HepG2 (cell line): ENCODE results near the gene CAPN10. TPM values are rescaled to one million over a fixed set of nuclear protein-coding genes. Genes with fewer than 3 reads are reported as not detected.

ENCODE experiments used
- ATF7-NPFF ChIP-seq: sonication (generic); formaldehyde crosslinking; IDR thresholded peaks from 2 replicates; pipeline ENCODE4 v1.8.1; 2023; ENCODE audit warnings: mild to moderate bottlenecking, low read depth, missing genetic modification reagents, moderate library complexity
- DBP ChIP-seq: sonication (generic); formaldehyde crosslinking; IDR thresholded peaks from 2 replicates; pipeline ENCODE4 v1.4.0; 2020; ENCODE audit warnings: missing genetic modification reagents; ENCODE audit errors: not compliant biosample characterization
- HMG20B ChIP-seq: conservative IDR thresholded peaks from 2 replicates; pipeline ENCODE4 v1.6.1; 2016; ENCODE audit warnings: missing genetic modification reagents, missing compliant biosample characterization
- JUNB ChIP-seq: sonication (generic); formaldehyde crosslinking; IDR thresholded peaks from 2 replicates; pipeline ENCODE4 v1.8.0; 2022; ENCODE audit warnings: missing genetic modification reagents, mild to moderate bottlenecking, borderline replicate concordance
- KDM4B ChIP-seq: sonication (generic); formaldehyde crosslinking; IDR thresholded peaks from 2 replicates; pipeline ENCODE4 v1.4.0; 2020; ENCODE audit warnings: missing genetic modification reagents
- NRL ChIP-seq: sonication (generic); formaldehyde crosslinking; IDR thresholded peaks from 2 replicates; pipeline ENCODE4 v1.5.0; 2020; ENCODE audit warnings: missing genetic modification reagents, mild to moderate bottlenecking, moderate library complexity, borderline replicate concordance
- RAD21 ChIP-seq: fragments of 450-650 bp; formaldehyde crosslinking; IDR thresholded peaks from 2 replicates; pipeline ENCODE4 v1.5.0; 2020; ENCODE audit warnings: mild to moderate bottlenecking
- RAD51 ChIP-seq: fragments of 450-650 bp; IDR thresholded peaks from 2 replicates; pipeline ENCODE4 v1.6.1; 2016; ENCODE audit warnings: borderline replicate concordance
- ZEB1 ChIP-seq: IDR thresholded peaks from 2 replicates; pipeline ENCODE4 v1.6.1; 2012; ENCODE audit warnings: mild to moderate bottlenecking, low read depth, inconsistent platforms; ENCODE audit not compliant: insufficient replicate concordance
- ZNF260 ChIP-seq: sonication (generic); formaldehyde crosslinking; IDR thresholded peaks from 2 replicates; pipeline ENCODE4 v1.4.0; 2020; ENCODE audit warnings: missing genetic modification reagents, low read depth, mild to moderate bottlenecking, borderline replicate concordance
- ZNF281 ChIP-seq: sonication (generic); formaldehyde crosslinking; IDR thresholded peaks from 2 replicates; pipeline ENCODE4 v1.4.0; 2020; ENCODE audit warnings: missing genetic modification reagents, borderline replicate concordance
- ZNF343 ChIP-seq: sonication (generic); formaldehyde crosslinking; IDR thresholded peaks from 2 replicates; pipeline ENCODE4 v1.4.0; 2020; ENCODE audit warnings: mild to moderate bottlenecking, missing genetic modification reagents
- ZNF530 ChIP-seq: sonication (generic); formaldehyde crosslinking; IDR thresholded peaks from 2 replicates; pipeline ENCODE4 v1.5.0; 2020; ENCODE audit warnings: low read depth, mild to moderate bottlenecking, missing genetic modification reagents
- ZNF558 ChIP-seq: sonication (generic); formaldehyde crosslinking; IDR thresholded peaks from 2 replicates; pipeline ENCODE4 v1.9.0; 2022; ENCODE audit warnings: mild to moderate bottlenecking, missing genetic modification reagents, borderline replicate concordance
- ZNF761 ChIP-seq: sonication (generic); formaldehyde crosslinking; conservative IDR thresholded peaks from 2 replicates; pipeline ENCODE4 v1.4.0; 2020; ENCODE audit warnings: mild to moderate bottlenecking, missing genetic modification reagents
- polyA plus RNA-seq, 8 experiments: library from polyadenylated mRNA; depleted of rRNA in 3 of 8; stranded (reverse) in 7 of 8; unstranded in 1 of 8; fragments of >200 nt; fragmentation: Illumina TruSeq in 4 of 8; extraction: Trizol in 4 of 8; gene quantifications; 2 replicates each; pipeline versions ENCODE4 v1.2.1 to v1.2.3, GENCODE V29; 2011 to 2016; ENCODE audit warnings: low read depth in 4 of 8, missing spikeins in 1 of 8, mixed read lengths in 1 of 8; ENCODE audit not compliant: insufficient read depth in 1 of 8
- total RNA-seq, 5 experiments: library from RNA; depleted of rRNA; stranded (reverse); fragments of >200 nt; fragmentation: Illumina TruSeq; extraction: Trizol; gene quantifications; 2 replicates each; pipeline ENCODE4 v1.2.3, GENCODE V29; 2016; ENCODE audit warnings: low read depth in 1 of 5
- TF ChIP-seq, protein P1 (sequence below): IDR thresholded peaks from 2 replicates; pipeline ENCODE4 v1.6.1; 2016; ENCODE audit warnings: low read depth, missing genetic modification reagents, missing compliant biosample characterization
- TF ChIP-seq, protein P2 (sequence below): sonication (generic); formaldehyde crosslinking; IDR thresholded peaks from 2 replicates; pipeline ENCODE4 v1.4.0; 2020; ENCODE audit warnings: missing genetic modification reagents, borderline replicate concordance

Gene CAPN10
- total and polyA plus RNA-seq, 2 of the 13 experiments (the other 11 are each of a cell fraction or from before 2014, with no cell fraction given): 27.6 to 32.4 TPM

- peak; percentile 83; the same call in 1 of the 2 replicates for TF ChIP-seq ZNF761 (CRISPR knock-in tag)
- no peak for TF ChIP-seq JUNB
- no peak for TF ChIP-seq DBP
- 0 out of 2 replicates have a peak, but pooled peaks have one; percentile 33 for TF ChIP-seq HMG20B (CRISPR knock-in tag)
- TF ChIP-seq ZNF343 (CRISPR knock-in tag): no peak
- TF ChIP-seq, protein P1, sequence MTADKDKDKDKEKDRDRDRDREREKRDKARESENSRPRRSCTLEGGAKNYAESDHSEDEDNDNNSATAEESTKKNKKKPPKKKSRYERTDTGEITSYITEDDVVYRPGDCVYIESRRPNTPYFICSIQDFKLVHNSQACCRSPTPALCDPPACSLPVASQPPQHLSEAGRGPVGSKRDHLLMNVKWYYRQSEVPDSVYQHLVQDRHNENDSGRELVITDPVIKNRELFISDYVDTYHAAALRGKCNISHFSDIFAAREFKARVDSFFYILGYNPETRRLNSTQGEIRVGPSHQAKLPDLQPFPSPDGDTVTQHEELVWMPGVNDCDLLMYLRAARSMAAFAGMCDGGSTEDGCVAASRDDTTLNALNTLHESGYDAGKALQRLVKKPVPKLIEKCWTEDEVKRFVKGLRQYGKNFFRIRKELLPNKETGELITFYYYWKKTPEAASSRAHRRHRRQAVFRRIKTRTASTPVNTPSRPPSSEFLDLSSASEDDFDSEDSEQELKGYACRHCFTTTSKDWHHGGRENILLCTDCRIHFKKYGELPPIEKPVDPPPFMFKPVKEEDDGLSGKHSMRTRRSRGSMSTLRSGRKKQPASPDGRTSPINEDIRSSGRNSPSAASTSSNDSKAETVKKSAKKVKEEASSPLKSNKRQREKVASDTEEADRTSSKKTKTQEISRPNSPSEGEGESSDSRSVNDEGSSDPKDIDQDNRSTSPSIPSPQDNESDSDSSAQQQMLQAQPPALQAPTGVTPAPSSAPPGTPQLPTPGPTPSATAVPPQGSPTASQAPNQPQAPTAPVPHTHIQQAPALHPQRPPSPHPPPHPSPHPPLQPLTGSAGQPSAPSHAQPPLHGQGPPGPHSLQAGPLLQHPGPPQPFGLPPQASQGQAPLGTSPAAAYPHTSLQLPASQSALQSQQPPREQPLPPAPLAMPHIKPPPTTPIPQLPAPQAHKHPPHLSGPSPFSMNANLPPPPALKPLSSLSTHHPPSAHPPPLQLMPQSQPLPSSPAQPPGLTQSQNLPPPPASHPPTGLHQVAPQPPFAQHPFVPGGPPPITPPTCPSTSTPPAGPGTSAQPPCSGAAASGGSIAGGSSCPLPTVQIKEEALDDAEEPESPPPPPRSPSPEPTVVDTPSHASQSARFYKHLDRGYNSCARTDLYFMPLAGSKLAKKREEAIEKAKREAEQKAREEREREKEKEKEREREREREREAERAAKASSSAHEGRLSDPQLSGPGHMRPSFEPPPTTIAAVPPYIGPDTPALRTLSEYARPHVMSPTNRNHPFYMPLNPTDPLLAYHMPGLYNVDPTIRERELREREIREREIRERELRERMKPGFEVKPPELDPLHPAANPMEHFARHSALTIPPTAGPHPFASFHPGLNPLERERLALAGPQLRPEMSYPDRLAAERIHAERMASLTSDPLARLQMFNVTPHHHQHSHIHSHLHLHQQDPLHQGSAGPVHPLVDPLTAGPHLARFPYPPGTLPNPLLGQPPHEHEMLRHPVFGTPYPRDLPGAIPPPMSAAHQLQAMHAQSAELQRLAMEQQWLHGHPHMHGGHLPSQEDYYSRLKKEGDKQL (CRISPR knock-in tag): 0 out of 2 replicates have a peak, but pooled peaks have one; percentile 28
- TF ChIP-seq ZNF558: no peak
- TF ChIP-seq ZNF281 (CRISPR knock-in tag): peak; percentile 63
- peak; percentile 86 for TF ChIP-seq ATF7-NPFF (CRISPR knock-in tag)
- TF ChIP-seq ZEB1: peak; percentile 46
- peak; percentile 91; the same call in 1 of the 2 replicates for TF ChIP-seq NRL
- TF ChIP-seq RAD51: no peak
- TF ChIP-seq ZNF260: no peak
- TF ChIP-seq ZNF530: 0 out of 2 replicates have a peak, but pooled peaks have one; percentile 75
- TF ChIP-seq RAD21 (CRISPR knock-in tag): peak; percentile 22
- peak; percentile 53; the same call in 1 of the 2 replicates for TF ChIP-seq KDM4B (CRISPR knock-in tag)
- TF ChIP-seq, protein P2, sequence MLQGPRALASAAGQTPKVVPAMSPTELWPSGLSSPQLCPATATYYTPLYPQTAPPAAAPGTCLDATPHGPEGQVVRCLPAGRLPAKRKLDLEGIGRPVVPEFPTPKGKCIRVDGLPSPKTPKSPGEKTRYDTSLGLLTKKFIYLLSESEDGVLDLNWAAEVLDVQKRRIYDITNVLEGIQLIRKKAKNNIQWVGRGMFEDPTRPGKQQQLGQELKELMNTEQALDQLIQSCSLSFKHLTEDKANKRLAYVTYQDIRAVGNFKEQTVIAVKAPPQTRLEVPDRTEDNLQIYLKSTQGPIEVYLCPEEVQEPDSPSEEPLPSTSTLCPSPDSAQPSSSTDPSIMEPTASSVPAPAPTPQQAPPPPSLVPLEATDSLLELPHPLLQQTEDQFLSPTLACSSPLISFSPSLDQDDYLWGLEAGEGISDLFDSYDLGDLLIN (CRISPR knock-in tag): no peak
Observed at GRCh38 chr2:240626531-240627300, 40.2 kb downstream of the CAPN10 start (continued).
